IPS-18a (cell line): ENCODE results near the gene COPZ2.
"Not testable (repeated sequence)": the region's sequence is repeated elsewhere in the genome, so short reads cannot be mapped to it uniquely, and the experiment has no call there.

Experiments
- H3K27ac ChIP-seq: one replicate; pipeline ENCODE4 v1.5.1; 2013; ENCODE audit warnings: low read length
- H3K27me3 ChIP-seq: one replicate; pipeline ENCODE4 v1.6.1; 2013; ENCODE audit warnings: mild to moderate bottlenecking, low read length; ENCODE audit not compliant: control insufficient read depth, insufficient read depth
- H3K36me3 ChIP-seq: one replicate; pipeline ENCODE4 v1.6.1; 2013; ENCODE audit warnings: low read depth, low read length; ENCODE audit not compliant: control insufficient read depth
- H3K4me1 ChIP-seq: one replicate; pipeline ENCODE4 v1.6.1; 2013; ENCODE audit warnings: low read depth, low read length; ENCODE audit not compliant: control insufficient read depth
- H3K4me3 ChIP-seq: one replicate; pipeline ENCODE4 v1.5.1; 2013; ENCODE audit warnings: low read length
- H3K9ac ChIP-seq: one replicate; pipeline ENCODE4 v1.6.1; 2013; ENCODE audit warnings: mild to moderate bottlenecking, low read length, moderate library complexity
- H3K9me3 ChIP-seq: one replicate; pipeline ENCODE4 v1.6.1; 2013; ENCODE audit warnings: low read depth, low read length; ENCODE audit not compliant: control insufficient read depth

Gene COPZ2

DNA sequence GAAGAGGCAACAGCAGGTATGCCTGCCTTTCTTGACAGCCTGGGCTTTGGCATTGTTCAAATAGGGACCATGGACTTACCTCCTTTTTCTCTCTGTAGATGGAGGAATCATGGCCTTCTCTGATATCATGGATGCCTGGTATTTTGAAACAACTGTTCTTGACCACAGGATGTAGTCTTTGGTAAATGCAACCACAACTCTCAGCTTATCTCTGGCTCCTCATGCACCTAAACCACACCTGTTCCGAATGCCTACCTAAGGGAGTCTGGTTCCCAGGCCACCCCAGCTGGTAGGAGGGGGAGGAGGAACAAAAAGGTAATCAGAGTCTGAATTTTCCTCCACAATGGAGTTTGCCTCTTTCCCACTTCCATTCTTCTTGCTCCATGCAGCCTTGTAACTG is 47.9 kb downstream of the COPZ2 start:
- no peaks in the 10 kb centered on the region for H3K36me3 ChIP-seq
- no peaks in the 10 kb centered on the region for H3K27me3 ChIP-seq
- no peak overlapping the region for H3K4me3 ChIP-seq
- peaks cover 40% of the 10 kb centered on the region for H3K4me1 ChIP-seq
- no peak overlapping the region for H3K9ac ChIP-seq
- no peak overlapping the region for H3K27ac ChIP-seq
- no peaks in the 10 kb centered on the region for H3K9me3 ChIP-seq

DNA sequence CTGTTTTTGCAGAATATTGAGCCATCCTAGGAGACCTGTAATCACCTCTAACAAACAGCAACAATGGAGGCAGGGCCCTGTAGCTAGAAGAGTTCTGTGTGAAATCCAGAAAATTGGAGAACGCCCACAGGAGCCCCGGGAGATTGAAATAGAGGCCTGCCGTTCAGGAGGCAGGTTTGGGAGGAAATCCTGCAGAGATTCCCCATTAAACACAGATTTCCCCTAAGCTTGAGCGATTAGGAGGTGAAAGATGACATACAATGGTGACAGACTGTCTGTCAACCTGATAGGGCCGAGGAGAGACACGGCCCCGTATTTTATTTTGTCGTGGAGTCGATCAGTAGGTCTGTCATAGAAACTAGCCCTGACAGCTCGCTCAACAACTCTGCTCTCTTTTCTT is 48.4 kb downstream of the COPZ2 start:
- Histone ChIP-seq H3K9me3 (no peaks in the 10 kb centered on the region), H3K36me3 (no peaks in the 10 kb centered on the region), H3K9ac (no peak overlapping the region), H3K27ac (no peak overlapping the region), H3K27me3 (no peaks in the 10 kb centered on the region), H3K4me3 (no peak overlapping the region), H3K4me1 (peaks cover 35% of the 10 kb centered on the region)

DNA sequence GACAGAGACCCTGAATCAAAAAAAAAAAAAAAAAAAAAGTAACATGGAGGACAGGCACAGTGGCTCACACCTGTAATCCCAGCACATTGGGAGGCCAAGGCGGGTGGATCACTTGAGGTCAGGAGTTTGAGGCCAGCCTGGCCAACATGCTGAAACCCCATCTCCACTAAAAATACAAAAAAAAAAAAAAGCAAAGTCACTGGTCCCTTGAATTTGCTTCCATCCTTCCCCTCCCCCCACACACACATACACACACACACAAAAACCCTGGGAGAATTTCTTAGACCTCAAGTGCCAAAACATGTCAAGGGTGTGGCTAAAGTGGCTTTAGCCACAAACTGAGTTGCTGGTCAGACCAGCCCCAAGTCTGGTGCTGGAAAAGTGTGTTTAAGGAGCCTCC is 49.2 kb downstream of the COPZ2 start:
- not testable (repeated sequence) for H3K9me3 ChIP-seq, H3K36me3 ChIP-seq, H3K4me3 ChIP-seq, H3K27me3 ChIP-seq, H3K9ac ChIP-seq, H3K27ac ChIP-seq
- H3K4me1 ChIP-seq: peaks cover 34% of the 10 kb centered on the region

GRCh38 chr17:47987240-47987835 is 50.3 kb downstream of the COPZ2 start:
- Histone ChIP-seq H3K4me3 (no peak overlapping the region), H3K27ac (no peak overlapping the region), H3K36me3 (peaks cover 10% of the 10 kb centered on the region), H3K4me1 (peaks cover 33% of the 10 kb centered on the region), H3K27me3 (no peaks in the 10 kb centered on the region), H3K9me3 (no peaks in the 10 kb centered on the region), H3K9ac (no peak overlapping the region)

DNA sequence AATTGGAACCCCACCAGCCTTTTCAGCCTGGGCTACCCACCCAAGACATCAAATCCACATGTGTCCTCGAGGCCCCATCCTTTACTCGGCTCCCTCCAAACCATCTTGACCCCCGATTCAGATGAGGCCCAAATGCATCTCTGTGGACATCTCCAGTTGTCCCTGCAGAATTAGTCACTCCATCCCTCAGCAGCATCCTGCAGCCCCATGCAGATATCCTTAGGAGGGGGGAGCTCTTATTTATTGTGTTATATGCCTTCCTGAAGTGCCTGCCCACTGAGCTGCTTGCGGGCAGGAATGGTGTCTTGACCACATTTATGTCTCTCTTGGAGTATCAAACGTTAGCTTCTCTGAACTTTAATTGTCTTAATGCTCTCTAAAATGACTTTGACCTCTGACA is 51.1 kb downstream of the COPZ2 start:
- Histone ChIP-seq H3K4me1 (peaks cover 27% of the 10 kb centered on the region), H3K4me3 (no peak overlapping the region), H3K9ac (no peak overlapping the region), H3K36me3 (peaks cover 14% of the 10 kb centered on the region), H3K27ac (no peak overlapping the region), H3K9me3 (no peaks in the 10 kb centered on the region), H3K27me3 (no peaks in the 10 kb centered on the region)

DNA sequence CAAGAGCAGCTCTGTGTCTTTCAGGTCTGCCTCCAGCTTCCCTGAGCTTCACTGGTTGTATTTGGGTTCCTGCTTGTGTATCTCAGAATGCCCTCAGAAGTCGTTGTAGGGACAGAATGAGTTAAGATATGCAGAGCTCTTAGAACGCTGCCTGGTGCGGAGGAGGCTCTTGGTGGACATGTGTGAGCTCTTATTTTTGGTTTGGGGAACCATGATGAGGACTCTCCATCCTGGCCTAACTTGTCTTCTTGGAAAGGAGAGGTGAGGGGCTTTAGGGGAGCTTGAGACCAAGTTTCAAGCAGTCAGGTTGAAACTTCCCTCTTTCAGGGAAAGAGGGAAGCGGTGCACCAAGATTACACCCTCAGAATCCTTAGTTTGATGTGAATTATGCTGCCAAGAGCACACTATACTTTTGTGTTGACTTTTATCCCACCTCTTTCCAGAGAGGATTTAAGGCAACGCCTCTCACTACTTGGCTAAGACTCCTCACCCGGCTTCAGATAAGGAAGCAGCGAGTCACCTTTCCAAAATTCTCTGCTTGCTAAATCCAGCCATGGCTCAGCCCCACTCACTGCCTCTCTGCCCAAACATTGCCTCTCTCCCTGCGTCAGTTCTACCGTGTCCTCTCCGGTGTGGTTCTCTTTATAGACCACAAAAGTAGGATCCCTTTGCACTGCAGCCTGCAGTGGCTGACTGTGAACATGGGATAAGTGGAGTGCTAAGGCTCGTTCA is 53.9 kb downstream of the COPZ2 start:
- H3K4me1 ChIP-seq: peaks cover 17% of the 10 kb centered on the region
- H3K36me3 ChIP-seq: peaks cover 37% of the 10 kb centered on the region
- H3K9ac ChIP-seq: no peak overlapping the region
- no peak overlapping the region for H3K4me3 ChIP-seq
- H3K27ac ChIP-seq: no peak overlapping the region
- no peaks in the 10 kb centered on the region for H3K9me3 ChIP-seq
- no peaks in the 10 kb centered on the region for H3K27me3 ChIP-seq

DNA sequence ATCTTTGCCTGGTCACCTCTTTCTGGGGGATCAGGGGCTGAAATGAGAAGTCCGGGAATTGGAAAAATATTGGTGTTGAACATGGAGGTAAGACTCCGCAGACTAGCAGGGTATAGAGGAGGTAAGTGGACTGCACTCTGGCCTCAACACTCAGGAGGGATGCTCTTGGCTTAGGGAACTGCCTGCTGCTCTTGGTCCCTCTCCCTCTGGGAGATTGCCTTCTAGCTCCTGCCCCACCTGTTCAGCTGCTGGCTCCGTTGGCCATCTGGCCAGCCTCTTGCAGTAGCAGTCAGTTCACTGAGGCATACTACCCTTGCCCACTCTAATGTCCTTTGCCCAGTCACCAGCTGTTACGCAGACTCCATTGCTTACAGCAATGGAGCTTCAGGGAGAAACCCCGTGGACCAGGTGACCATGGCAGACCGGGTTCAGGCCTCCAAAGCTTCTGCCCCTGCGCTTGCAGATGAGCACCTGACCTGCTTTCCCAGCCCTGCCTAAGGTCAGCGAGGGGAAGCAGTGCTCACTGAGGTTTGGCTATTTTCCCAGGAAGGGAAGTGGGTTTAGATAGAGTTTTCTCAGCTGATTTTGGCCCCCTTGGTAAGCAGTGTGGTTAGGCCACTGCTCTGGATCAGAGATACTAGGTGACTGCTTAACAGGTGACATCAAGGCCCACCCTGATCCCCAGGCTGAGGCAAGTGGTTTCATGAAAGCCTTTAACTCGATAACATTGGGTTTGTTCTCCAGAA is 54.8 kb downstream of the COPZ2 start:
- Histone ChIP-seq H3K9ac (no peak overlapping the region), H3K4me1 (peaks cover 15% of the 10 kb centered on the region), H3K9me3 (no peaks in the 10 kb centered on the region), H3K36me3 (peaks cover 39% of the 10 kb centered on the region), H3K4me3 (no peak overlapping the region), H3K27me3 (no peaks in the 10 kb centered on the region), H3K27ac (no peak overlapping the region)

- Histone ChIP-seq H3K27me3 (no peaks in the 10 kb centered on the region), H3K9ac (no peak overlapping the region), H3K4me3 (no peak overlapping the region), H3K4me1 (peaks cover 9% of the 10 kb centered on the region), H3K36me3 (peaks cover 44% of the 10 kb centered on the region), H3K27ac (no peak overlapping the region), H3K9me3 (no peaks in the 10 kb centered on the region)
Observed at GRCh38 chr17:47982091-47982617, 55.4 kb downstream of the COPZ2 start.

- H3K9ac ChIP-seq: no peak overlapping the region
- no peak overlapping the region for H3K27ac ChIP-seq
- H3K27me3 ChIP-seq: no peaks in the 10 kb centered on the region
- H3K4me1 ChIP-seq: peaks cover 2% of the 10 kb centered on the region
- no peak overlapping the region for H3K4me3 ChIP-seq
- H3K36me3 ChIP-seq: peaks cover 44% of the 10 kb centered on the region
- H3K9me3 ChIP-seq: no peaks in the 10 kb centered on the region
Observed at GRCh38 chr17:47981462-47981861, 56.1 kb downstream of the COPZ2 start.

DNA sequence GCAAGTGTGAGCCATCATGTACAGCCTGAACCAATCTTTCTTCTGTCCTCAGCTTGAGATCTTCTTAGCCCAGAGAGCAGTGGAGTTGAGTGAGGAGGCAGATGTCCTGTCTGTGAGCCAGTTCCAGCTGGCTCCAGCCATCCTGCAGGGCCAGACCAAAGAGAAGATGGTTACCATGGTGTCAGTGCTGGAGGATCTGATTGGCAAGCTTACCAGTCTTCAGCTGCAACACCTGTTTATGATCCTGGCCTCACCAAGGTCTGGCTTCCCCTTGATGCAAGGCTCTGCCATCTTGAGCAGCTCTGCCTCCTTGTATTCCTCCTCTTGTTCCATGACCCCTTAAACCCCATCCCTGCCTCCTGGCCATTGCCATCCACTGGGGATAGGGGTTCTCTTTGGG is 57.1 kb downstream of the COPZ2 start:
- Histone ChIP-seq H3K36me3 (peaks cover 47% of the 10 kb centered on the region), H3K9me3 (no peaks in the 10 kb centered on the region)

GRCh38 chr17:47978324-47978723 is 59.3 kb downstream of the COPZ2 start:
- Histone ChIP-seq H3K27ac (no peak overlapping the region), H3K4me3 (no peak overlapping the region), H3K9me3 (no peaks in the 10 kb centered on the region), H3K4me1 (no peaks in the 10 kb centered on the region), H3K27me3 (no peaks in the 10 kb centered on the region), H3K9ac (no peak overlapping the region), H3K36me3 (peaks cover 66% of the 10 kb centered on the region)

More for the DNA sequence above, 57.1 kb downstream of the COPZ2 start:
- H3K9ac ChIP-seq: no peak overlapping the region
- no peaks in the 10 kb centered on the region for H3K27me3 ChIP-seq
- H3K27ac ChIP-seq: no peak overlapping the region
- H3K4me1 ChIP-seq: no peaks in the 10 kb centered on the region
- no peak overlapping the region for H3K4me3 ChIP-seq
